H1 (cell line): ENCODE results near the gene ABCG1. TPM values are rescaled to one million over a fixed set of nuclear protein-coding genes. Genes with fewer than 3 reads are reported as not detected.

Experiments used
- CTCF ChIA-PET: fragments of 300-600 bp; sonication (Branson Sonifier 250); formaldehyde crosslinking; loops from one replicate; lab custom pipeline; 2021; ENCODE audit not compliant: partially characterized antibody; lab: Charles Lee
- POLR2A ChIA-PET: fragments of 300-600 bp; sonication (Branson Sonifier 250); formaldehyde crosslinking; loops from one replicate; lab custom pipeline; 2021; ENCODE audit warnings: inconsistent platforms; ENCODE audit not compliant: partially characterized antibody; lab: Charles Lee
- DNase-seq, 2 experiments: peaks; one replicate each; pipeline versions ENCODE4 v3.0.0 to v3.0.0-alpha.2; 2010 to 2022; ENCODE audit warnings: low spot score in 2 of 2, low read depth in 1 of 2, mixed read lengths in 1 of 2
- FAIRE-seq: peaks from 2 replicates; lab custom pipeline; 2011; peaks lifted over from hg19 to GRCh38; lab: Jason Lieb, UNC
- H2AFZ ChIP-seq: 2 replicates; pipeline ENCODE4 v1.8.1; 2012; ENCODE audit warnings: low read length, inconsistent platforms
- H2AK5ac ChIP-seq: 2 replicates; pipeline ENCODE4 v1.6.1; 2013; ENCODE audit warnings: low read depth, low read length
- H2BK120ac ChIP-seq: replicated peaks from 2 replicates; pipeline ENCODE3; 2013; ENCODE audit warnings: low read depth, low read length, inconsistent platforms
- H2BK12ac ChIP-seq: 2 replicates; pipeline ENCODE4 v1.6.1; 2013; ENCODE audit warnings: low read depth, low read length
- H2BK15ac ChIP-seq: 2 replicates; pipeline ENCODE4 v1.6.1; 2013; ENCODE audit warnings: low read length
- H2BK20ac ChIP-seq: 2 replicates; pipeline ENCODE4 v1.6.1; 2013; ENCODE audit warnings: low read length
- H2BK5ac ChIP-seq: 2 replicates; pipeline ENCODE4 v1.6.1; 2013; ENCODE audit warnings: low read depth, low read length
- H3K14ac ChIP-seq: 2 replicates; pipeline ENCODE4 v1.6.1; 2013; ENCODE audit warnings: inconsistent platforms; ENCODE audit not compliant: insufficient read length
- H3K18ac ChIP-seq: 2 replicates; pipeline ENCODE4 v1.6.1; 2013; ENCODE audit warnings: low read length; ENCODE audit errors: extremely low read depth
- H3K23ac ChIP-seq: 2 replicates; pipeline ENCODE4 v1.6.1; 2013; ENCODE audit warnings: inconsistent platforms; ENCODE audit not compliant: insufficient read length
- H3K23me2 ChIP-seq: 2 replicates; pipeline ENCODE4 v1.6.1; 2013; ENCODE audit warnings: low read depth, low read length
- H3K27ac ChIP-seq: 2 replicates; pipeline ENCODE4 v1.6.1; 2011; ENCODE audit warnings: low read depth, low read length, inconsistent platforms
- H3K27me3 ChIP-seq, 4 experiments: replicated peaks in 1 of 4; 1 replicate in 1 of 4; 2 replicates in 3 of 4; pipeline versions ENCODE4 v1.6.1 to v1.8.1; 2011 to 2013; ENCODE audit warnings: low read length in 3 of 4, mild to moderate bottlenecking in 3 of 4, inconsistent platforms in 2 of 4, mixed read lengths in 2 of 4, moderate library complexity in 1 of 4; ENCODE audit not compliant: control insufficient read depth in 3 of 4, insufficient read depth in 3 of 4; ENCODE audit errors: extremely low read depth in 1 of 4
- H3K36me3 ChIP-seq, 4 experiments: 2 replicates each; pipeline versions ENCODE4 v1.6.1 to v1.8.1; 2011 to 2013; ENCODE audit warnings: mild to moderate bottlenecking in 4 of 4, low read length in 3 of 4, moderate library complexity in 2 of 4, control low read depth in 1 of 4, inconsistent platforms in 1 of 4; ENCODE audit not compliant: insufficient read depth in 4 of 4, control insufficient read depth in 2 of 4
- H3K4ac ChIP-seq: replicated peaks from 2 replicates; pipeline ENCODE3; 2013; ENCODE audit warnings: low read length, low read depth, mixed read lengths, inconsistent platforms; ENCODE audit not compliant: insufficient read length
- H3K4me1 ChIP-seq, 4 experiments: replicated peaks in 1 of 4; 1 replicate in 1 of 4; 2 replicates in 3 of 4; pipeline versions ENCODE4 v1.6.1 to v1.8.1; 2011 to 2013; ENCODE audit warnings: low read length in 3 of 4, inconsistent platforms in 2 of 4, mixed read lengths in 1 of 4; ENCODE audit not compliant: insufficient read depth in 4 of 4, control insufficient read depth in 3 of 4
- H3K4me2 ChIP-seq, 2 experiments: 2 replicates each; pipeline versions ENCODE4 v1.6.1 to v1.8.1; 2011 to 2013; ENCODE audit warnings: low read depth in 2 of 2, low read length in 2 of 2, control low read depth in 1 of 2, inconsistent platforms in 1 of 2, mild to moderate bottlenecking in 1 of 2; ENCODE audit not compliant: insufficient read depth in 1 of 2
- H3K4me3 ChIP-seq, 4 experiments: fragments of 200-600, 300-600 bp in 1 of 4; sonication (generic), shearing (Covaris generic), sonication (Bioruptor Twin) in 1 of 4; 2 replicates each; pipeline versions ENCODE4 v1.5.1 to v1.8.1; 2011 to 2016; ENCODE audit warnings: low read length in 4 of 4, low read depth in 3 of 4, control low read depth in 2 of 4, inconsistent platforms in 2 of 4, mild to moderate bottlenecking in 2 of 4, mixed read lengths in 1 of 4, moderate library complexity in 1 of 4; ENCODE audit not compliant: insufficient read depth in 2 of 4; ENCODE audit errors: extremely low read depth in 1 of 4
- H3K56ac ChIP-seq: replicated peaks from 2 replicates; pipeline ENCODE3; 2013; ENCODE audit warnings: low read depth, mild to moderate bottlenecking, mixed read lengths, low read length, inconsistent platforms; ENCODE audit not compliant: insufficient read length
- H3K79me1 ChIP-seq: 2 replicates; pipeline ENCODE4 v1.6.1; 2013; ENCODE audit warnings: low read depth, low read length, control low read depth
- H3K79me2 ChIP-seq, 2 experiments: 2 replicates each; pipeline versions ENCODE4 v1.6.1 to v1.8.1; 2012 to 2013; ENCODE audit warnings: low read length in 2 of 2, mild to moderate bottlenecking in 2 of 2, inconsistent platforms in 1 of 2; ENCODE audit not compliant: insufficient read depth in 2 of 2, control insufficient read depth in 1 of 2
- H3K9ac ChIP-seq, 4 experiments: replicated peaks in 1 of 4; 1 replicate in 1 of 4; 2 replicates in 3 of 4; pipeline versions ENCODE4 v1.6.1 to v1.8.1; 2011 to 2013; ENCODE audit warnings: low read depth in 3 of 4, low read length in 3 of 4, control low read depth in 2 of 4, mild to moderate bottlenecking in 2 of 4, moderate library complexity in 2 of 4, inconsistent platforms in 1 of 4; ENCODE audit errors: extremely low read depth in 1 of 4
- H3K9me3 ChIP-seq, 2 experiments: 2 replicates each; pipeline versions ENCODE4 v1.6.1 to v1.8.1; 2012 to 2013; ENCODE audit warnings: mild to moderate bottlenecking in 2 of 2, moderate library complexity in 2 of 2, control low read depth in 1 of 2, inconsistent platforms in 1 of 2, low read depth in 1 of 2, low read length in 1 of 2, mixed read lengths in 1 of 2; ENCODE audit not compliant: insufficient read depth in 2 of 2
- H4K20me1 ChIP-seq, 2 experiments: replicated peaks in 1 of 2; 2 replicates each; pipeline versions ENCODE3 to v1.8.1; 2011 to 2013; ENCODE audit warnings: inconsistent platforms in 2 of 2, low read length in 2 of 2, mild to moderate bottlenecking in 1 of 2; ENCODE audit not compliant: insufficient read depth in 2 of 2, control insufficient read depth in 1 of 2
- H4K5ac ChIP-seq: 2 replicates; pipeline ENCODE4 v1.6.1; 2013; ENCODE audit warnings: low read length, low read depth, mixed read lengths, inconsistent platforms; ENCODE audit not compliant: insufficient read length
- H4K8ac ChIP-seq: 2 replicates; pipeline ENCODE4 v1.8.0; 2013; ENCODE audit warnings: mild to moderate bottlenecking, moderate library complexity, low read length, inconsistent platforms; ENCODE audit not compliant: insufficient read depth; ENCODE audit errors: extremely low read depth
- H4K91ac ChIP-seq: replicated peaks from 2 replicates; pipeline ENCODE3; 2013; ENCODE audit warnings: low read length, mixed read lengths, inconsistent platforms; ENCODE audit not compliant: insufficient read length
- EZH2 ChIP-seq: fragments of 200-600 bp; sonication (generic); IDR thresholded peaks from 2 replicates; pipeline ENCODE4 v1.7.1; 2012; ENCODE audit warnings: low read depth, mild to moderate bottlenecking, moderate library complexity, low read length, inconsistent platforms; ENCODE audit not compliant: severe bottlenecking
- GABPA ChIP-seq: IDR thresholded peaks from 2 replicates; pipeline ENCODE4 v1.6.1; 2011; ENCODE audit warnings: mild to moderate bottlenecking, low read length, moderate library complexity, borderline replicate concordance; ENCODE audit not compliant: insufficient read depth
- POU5F1 ChIP-seq: IDR thresholded peaks from 2 replicates; pipeline ENCODE4 v1.6.1; 2011; ENCODE audit warnings: low read depth, mild to moderate bottlenecking, low read length, moderate library complexity
- RBBP5 ChIP-seq: IDR thresholded peaks from 2 replicates; pipeline ENCODE4 v1.7.1; 2012; ENCODE audit warnings: low read depth, mild to moderate bottlenecking, inconsistent platforms, low read length, moderate library complexity, borderline replicate concordance
- RFX5 ChIP-seq: IDR thresholded peaks from 2 replicates; pipeline ENCODE4 v1.6.1; 2011; ENCODE audit warnings: low read depth, low read length, improper control_type of control experiment, borderline replicate concordance
- RNF2 ChIP-seq: fragments of 200-900, 300-1000 bp; sonication (generic); IDR thresholded peaks from 2 replicates; pipeline ENCODE4 v1.7.1; 2016; ENCODE audit warnings: borderline replicate concordance, low read depth, mild to moderate bottlenecking, antibody characterized with exemption, low read length; ENCODE audit not compliant: poor library complexity, severe bottlenecking; ENCODE audit errors: missing control alignments
- SP4 ChIP-seq: IDR thresholded peaks from 2 replicates; pipeline ENCODE4 v1.6.1; 2012; ENCODE audit warnings: low read length, inconsistent platforms
- SRF ChIP-seq: IDR thresholded peaks from 2 replicates; pipeline ENCODE4 v1.6.1; 2011; ENCODE audit warnings: mild to moderate bottlenecking, low read depth, low read length, moderate library complexity
- TBP ChIP-seq: IDR thresholded peaks from 2 replicates; pipeline ENCODE4 v1.6.1; 2011; ENCODE audit warnings: low read depth, low read length, improper control_type of control experiment
- YY1 ChIP-seq: IDR thresholded peaks from 2 replicates; pipeline ENCODE4 v1.6.1; 2011; ENCODE audit warnings: low read depth, mild to moderate bottlenecking, low read length
- WGBS, 2 experiments: shearing (Covaris generic) in 1 of 2; methylation state at CpG; one replicate each; pipeline versions ENCODE4 v1.1.6 to v1.1.7; 2013 to 2015; ENCODE audit warnings: low lambda C conversion rate in 2 of 2, mixed read lengths in 2 of 2, inconsistent platforms in 1 of 2, low coverage in 1 of 2, missing lambda C conversion rate in 1 of 2; ENCODE audit not compliant: insufficient replicate concordance in 2 of 2, insufficient coverage in 1 of 2, insufficient read length in 1 of 2; ENCODE audit errors: extremely low coverage in 1 of 2, missing lambda C conversion rate in 1 of 2; 5-methylcytosine and 5-hydroxymethylcytosine counted together
- polyA plus RNA-seq, 7 experiments: library from polyadenylated mRNA; depleted of rRNA in 3 of 7; stranded (reverse) in 5 of 7; unstranded in 2 of 7; fragments of >200 nt in 5 of 7; fragments of 200-250 nt in 2 of 7; gene quantifications; 1 replicate in 5 of 7; 2 replicates in 1 of 7; 4 replicates in 1 of 7; pipeline versions ENCODE4 v1.2.1 to v1.2.3, GENCODE V29; 2011 to 2013; ENCODE audit warnings: missing spikeins in 2 of 7, mixed read lengths in 2 of 7
- total RNA-seq: library from RNA; stranded (reverse); fragmentation: NEBNext Ultra II Directional; extraction: Animal tissue kit (Norgen Biotek cat#: 25700); gene quantifications from 2 replicates; pipeline ENCODE4 v1.2.1, GENCODE V29; 2021

Gene ABCG1
- total and polyA plus RNA-seq, 2 of the 8 experiments (the other 6 are each of a cell fraction or from before 2014, with no cell fraction given), result 2.1 to 4.0 TPM

GRCh38 chr21:42282715-42283114 lies 63.8 kb downstream of the ABCG1 start:
- Histone ChIP-seq H2AK5ac (no peak overlapping the region), H3K79me1 (no peaks in the 10 kb centered on the region), H2AFZ (no peak overlapping the region), H3K27me3 (no peaks in the 10 kb centered on the region), H3K9me3 (no peaks in the 10 kb centered on the region), H3K56ac (no peak overlapping the region), H3K79me2 (no peaks in the 10 kb centered on the region), H3K23me2 (no peaks in the 10 kb centered on the region), H4K5ac (no peak overlapping the region), H2BK120ac (no peak overlapping the region), H3K27ac (no peak overlapping the region), H3K4me3 (no peak overlapping the region), H2BK15ac (no peak overlapping the region), H4K20me1 (no peaks in the 10 kb centered on the region), H3K14ac (no peak overlapping the region), H3K36me3 (no peaks in the 10 kb centered on the region), H3K18ac (no peak overlapping the region), H3K23ac (no peak overlapping the region), H3K4me1 (no peaks in the 10 kb centered on the region; a peak in 1 of 7 replicates), H4K91ac (no peak overlapping the region), H3K4ac (no peak overlapping the region), H3K4me2 (no peak overlapping the region), H2BK12ac (no peak overlapping the region), H3K9ac (no peak overlapping the region), H2BK5ac (no peak overlapping the region), H4K8ac (no peak overlapping the region), H2BK20ac (no peak overlapping the region)
- DNase-seq (no peak), FAIRE-seq (no peak)
- ChIA-PET CTCF (interaction anchor here (1.2 kb wide), 1 partner anchor 136 kb away, joined by 4 read pairs; no protein-coding TSS in a partner anchor), POLR2A (no interaction called here)
- 90% methylated on average over 11 of the region's 12 CpGs; no CpG with 5 or more reads in 1 of the 2 experiments for WGBS, 2 experiments
- TF ChIP-seq EZH2 (no peak), RFX5 (no peak), RNF2 (no peak), GABPA (no peak), SRF (no peak), TBP (no peak), RBBP5 (no peak), YY1 (no peak), SP4 (no peak), POU5F1 (no peak)
